ENCODE results near the gene SLC35E4. TPM values are rescaled to one million over a fixed set of nuclear protein-coding genes. Genes with fewer than 3 reads are reported as not detected.

SLC35E4 gene
- total RNA-seq, 2 experiments from 2014 or later, result 2.1 to 2.9 TPM

- H3K4me3 ChIP-seq (ENCODE audit: low read length), result peak overlapping the region; percentile 61
- Mint-ChIP-seq H3K27me3 (no peaks in the 10 kb centered on the region), H3K4me3 (peak overlapping the region; percentile 92), H3K4me1 (ENCODE audit: low read depth) (peaks cover 16% of the 10 kb centered on the region), H3K36me3 (ENCODE audit: low read depth) (no peaks in the 10 kb centered on the region), H3K9me3 (no peaks in the 10 kb centered on the region), H3K27ac (peak overlapping the region; percentile 45)
- POLR2A ChIA-PET, result interaction anchor here (1.2 to 1.4 kb wide), 3 partner anchors 14 to 477 kb away, joined by 4 to 5 read pairs (median 4); partner anchors contain the start of gene PES1
- CTCF ChIA-PET, result no interaction called here
- no peaks in the 10 kb centered on the region for H3K9me3 ChIP-seq (ENCODE audit: control insufficient read depth in 1 of 2, insufficient read depth in 1 of 2, low read length in 2 of 2)
- ATAC-seq (ENCODE audit: poor library complexity) (no peak), DNase-seq (no peak)
- no peaks in the 10 kb centered on the region for H3K27me3 ChIP-seq (ENCODE audit: control insufficient read depth in 1 of 2, insufficient read depth in 2 of 2, low read length in 2 of 2)
- intact Hi-C loops (cut with DNase I, micrococcal nuclease), result loop anchor here in 1 of 2 experiments (10.0 kb wide), 1 partner anchor 213 kb away; the partner anchor contains the start of gene SEC14L2
- no peaks in the 10 kb centered on the region for H3K36me3 ChIP-seq (ENCODE audit: insufficient read depth, low read length)
- peaks cover 33% of the 10 kb centered on the region for H3K4me1 ChIP-seq (ENCODE audit: insufficient read depth, low read length)
- no peak overlapping the region for H3K27ac ChIP-seq (ENCODE audit: low read depth in 1 of 2, low read length in 2 of 2)
- no peak for TF ChIP-seq CTCF (IDR thresholded peaks at IDR 0.05)
Observed at GRCh38 chr22:30607300-30607930, 28.2 kb upstream of the SLC35E4 start.

- peaks cover 16% of the 10 kb centered on the region for H3K4me1 Mint-ChIP-seq (ENCODE audit: low read depth)
- Histone ChIP-seq H3K4me1 (ENCODE audit: insufficient read depth, low read length) (peaks cover 33% of the 10 kb centered on the region), H3K9me3 (ENCODE audit: control insufficient read depth in 1 of 2, insufficient read depth in 1 of 2, low read length in 2 of 2) (no peaks in the 10 kb centered on the region), H3K27me3 (ENCODE audit: control insufficient read depth in 1 of 2, insufficient read depth in 2 of 2, low read length in 2 of 2) (no peaks in the 10 kb centered on the region), H3K4me3 (ENCODE audit: low read length) (no peak overlapping the region), H3K36me3 (ENCODE audit: insufficient read depth, low read length) (no peaks in the 10 kb centered on the region), H3K27ac (ENCODE audit: low read depth in 1 of 2, low read length in 2 of 2) (no peak overlapping the region)
- TF ChIP-seq CTCF (IDR thresholded peaks at IDR 0.05), result no peak
- no peak for ATAC-seq (ENCODE audit: poor library complexity)
- no peaks in the 10 kb centered on the region for H3K36me3 Mint-ChIP-seq (ENCODE audit: low read depth)
- DNase-seq, result no peak
- H3K27me3 Mint-ChIP-seq, result no peaks in the 10 kb centered on the region
- H3K9me3 Mint-ChIP-seq, result no peaks in the 10 kb centered on the region
- H3K27ac Mint-ChIP-seq, result no peak overlapping the region
- H3K4me3 Mint-ChIP-seq, result no peak overlapping the region
- ChIA-PET CTCF (no interaction called here), POLR2A (interaction anchor here (1.2 kb wide), 2 partner anchors 16 to 477 kb away, joined by 4 to 5 read pairs; partner anchors contain the start of gene PES1)
- intact Hi-C loops (cut with DNase I, micrococcal nuclease), result loop anchor here in 1 of 2 experiments (10.0 kb wide), 1 partner anchor 213 kb away; the partner anchor contains the start of gene SEC14L2
Observed at GRCh38 chr22:30607939-30608338, 27.6 kb upstream of the SLC35E4 start.

GRCh38 chr22:30609260-30610185, 26.1 kb upstream of the SLC35E4 start:
- POLR2A ChIA-PET, result no interaction called here
- peak in 3 of 14 experiments; percentile 30 to 72 (median 62) for DNase-seq

More at GRCh38 chr22:30609260-30610185, 26.1 kb upstream of the SLC35E4 start:
- H3K4me3 ChIP-seq (ENCODE audit: low read length), result no peak overlapping the region
- no peaks in the 10 kb centered on the region for H3K9me3 ChIP-seq (ENCODE audit: control insufficient read depth in 1 of 2, insufficient read depth in 1 of 2, low read length in 2 of 2)
- H3K27ac ChIP-seq (ENCODE audit: low read depth in 1 of 2, low read length in 2 of 2), result no peak overlapping the region
- no peak overlapping the region for H3K27ac Mint-ChIP-seq
- intact Hi-C loops (cut with DNase I, micrococcal nuclease), result loop anchor here in 1 of 2 experiments (10.0 kb wide), 1 partner anchor 215 kb away; the partner anchor contains the start of gene SEC14L2
- H3K4me3 Mint-ChIP-seq, result no peak overlapping the region
- CTCF ChIA-PET, result no interaction called here
- TF ChIP-seq CTCF (IDR thresholded peaks at IDR 0.05), result no peak
- no peaks in the 10 kb centered on the region for H3K36me3 Mint-ChIP-seq (ENCODE audit: low read depth)
- H3K9me3 Mint-ChIP-seq, result no peaks in the 10 kb centered on the region
- no peaks in the 10 kb centered on the region for H3K27me3 ChIP-seq (ENCODE audit: control insufficient read depth in 1 of 2, insufficient read depth in 2 of 2, low read length in 2 of 2)
- H3K4me1 ChIP-seq (ENCODE audit: insufficient read depth, low read length), result peaks cover 33% of the 10 kb centered on the region
- H3K4me1 Mint-ChIP-seq (ENCODE audit: low read depth), result peaks cover 16% of the 10 kb centered on the region
- ATAC-seq (ENCODE audit: poor library complexity), result no peak
- H3K27me3 Mint-ChIP-seq, result no peaks in the 10 kb centered on the region
- no peaks in the 10 kb centered on the region for H3K36me3 ChIP-seq (ENCODE audit: insufficient read depth, low read length)
